Prostate gland (tissue), 2 donors: ENCODE data around the gene R3HDM2. TPM values are rescaled to one million over a fixed set of nuclear protein-coding genes. Genes with fewer than 3 reads are reported as not detected.

ENCODE experiments used
- DNase-seq: peaks from one replicate; pipeline ENCODE4 v3.0.0-alpha.2; 2019; ENCODE audit warnings: low spot score
- H3K27ac ChIP-seq, 2 donors: fragments of 200-600 bp; sonication (generic); 2 replicates each; pipeline ENCODE4 v1.5.1; 2017 to 2019
- H3K27me3 ChIP-seq: fragments of 200-600 bp; sonication (generic); replicated peaks from 2 replicates; pipeline ENCODE4 v1.5.1; 2019; ENCODE audit not compliant: insufficient read depth
- H3K36me3 ChIP-seq, 2 donors: fragments of 200-600 bp; sonication (generic); 1 replicate in 1 of 2; 2 replicates in 1 of 2; pipeline versions ENCODE4 v1.5.1 to v1.8.1; 2017 to 2019
- H3K4me1 ChIP-seq: fragments of 200-600 bp; sonication (generic); replicated peaks from 2 replicates; pipeline ENCODE4 v1.5.1; 2019
- H3K4me3 ChIP-seq, 2 donors: fragments of 200-600 bp; sonication (generic); 2 replicates each; pipeline ENCODE4 v1.5.1; 2017 to 2019
- H3K9me3 ChIP-seq: fragments of 200-600 bp; sonication (generic); 2 replicates; pipeline ENCODE4 v1.5.1; 2017
- POLR2A ChIP-seq: fragments of 450-650 bp; IDR thresholded peaks from one replicate; pipeline ENCODE4 v1.6.1; 2016; ENCODE audit warnings: antibody characterized with exemption, mild to moderate bottlenecking
- POLR2AphosphoS5 ChIP-seq: sonication (generic); formaldehyde crosslinking; IDR thresholded peaks from one replicate; pipeline ENCODE4 v1.6.1; 2017; ENCODE audit warnings: antibody characterized with exemption
- WGBS: methylation state at CpG from one replicate; pipeline ENCODE4 v1.1.5; 2018; 5-methylcytosine and 5-hydroxymethylcytosine counted together
- intact Hi-C: fragments of 100-400 bp; cut with DNase I; formaldehyde crosslinking; loops from one replicate; pipeline ENCODE4 v1.14.2; 2022
- total RNA-seq, 2 donors: library from RNA; depleted of rRNA; stranded (reverse); fragments of >200 nt; gene quantifications; one replicate each; pipeline ENCODE4 v1.1.0, GENCODE V29; 2016
- TF ChIP-seq, protein P1 (sequence below), 4 experiments: fragments of 200-600 bp in 2 of 4; fragments of 450-650 bp in 2 of 4; sonication (generic) in 2 of 4; IDR thresholded peaks; 1 replicate in 3 of 4; 2 replicates in 1 of 4; pipeline ENCODE4 v1.5.1; 2016 to 2019; ENCODE audit warnings: antibody characterized with exemption in 4 of 4, mild to moderate bottlenecking in 2 of 4, moderate library complexity in 2 of 4

R3HDM2 gene
- total RNA-seq, 2 donors from 2014 or later = 38.7 to 80.9 TPM

DNA sequence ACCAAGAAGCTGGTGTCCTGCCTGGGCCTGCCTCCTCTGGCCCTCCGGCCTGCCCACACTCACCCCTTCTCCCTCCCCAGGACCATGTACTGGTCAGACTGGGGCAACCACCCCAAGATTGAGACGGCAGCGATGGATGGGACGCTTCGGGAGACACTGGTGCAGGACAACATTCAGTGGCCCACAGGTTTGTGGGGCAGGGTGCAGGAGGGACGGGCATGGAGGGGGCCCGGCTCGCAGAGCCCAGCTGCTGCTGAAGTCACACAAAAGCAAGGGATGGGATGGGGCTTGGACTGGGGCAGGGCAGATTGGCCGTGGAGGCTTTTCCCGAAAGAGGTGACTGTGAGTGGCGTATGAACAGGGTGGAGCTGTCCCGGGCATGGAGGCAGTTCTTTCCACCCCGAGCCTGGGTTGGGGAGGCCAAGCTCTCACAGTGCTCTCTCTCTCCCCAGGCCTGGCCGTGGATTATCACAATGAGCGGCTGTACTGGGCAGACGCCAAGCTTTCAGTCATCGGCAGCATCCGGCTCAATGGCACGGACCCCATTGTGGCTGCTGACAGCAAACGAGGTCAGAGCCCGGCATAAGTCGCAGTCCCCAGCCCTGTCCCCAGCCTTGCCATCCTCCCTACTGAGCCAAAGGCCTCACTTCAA is 222.1 kb downstream of the R3HDM2 start:
- no peak for TF ChIP-seq POLR2AphosphoS5
- TF ChIP-seq, protein P1, sequence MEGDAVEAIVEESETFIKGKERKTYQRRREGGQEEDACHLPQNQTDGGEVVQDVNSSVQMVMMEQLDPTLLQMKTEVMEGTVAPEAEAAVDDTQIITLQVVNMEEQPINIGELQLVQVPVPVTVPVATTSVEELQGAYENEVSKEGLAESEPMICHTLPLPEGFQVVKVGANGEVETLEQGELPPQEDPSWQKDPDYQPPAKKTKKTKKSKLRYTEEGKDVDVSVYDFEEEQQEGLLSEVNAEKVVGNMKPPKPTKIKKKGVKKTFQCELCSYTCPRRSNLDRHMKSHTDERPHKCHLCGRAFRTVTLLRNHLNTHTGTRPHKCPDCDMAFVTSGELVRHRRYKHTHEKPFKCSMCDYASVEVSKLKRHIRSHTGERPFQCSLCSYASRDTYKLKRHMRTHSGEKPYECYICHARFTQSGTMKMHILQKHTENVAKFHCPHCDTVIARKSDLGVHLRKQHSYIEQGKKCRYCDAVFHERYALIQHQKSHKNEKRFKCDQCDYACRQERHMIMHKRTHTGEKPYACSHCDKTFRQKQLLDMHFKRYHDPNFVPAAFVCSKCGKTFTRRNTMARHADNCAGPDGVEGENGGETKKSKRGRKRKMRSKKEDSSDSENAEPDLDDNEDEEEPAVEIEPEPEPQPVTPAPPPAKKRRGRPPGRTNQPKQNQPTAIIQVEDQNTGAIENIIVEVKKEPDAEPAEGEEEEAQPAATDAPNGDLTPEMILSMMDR (IDR thresholded peaks at IDR 0.05) = no peak
- no peak for TF ChIP-seq POLR2A
- no peak overlapping the region for H3K27ac ChIP-seq
- no peaks in the 10 kb centered on the region for H3K9me3 ChIP-seq
- DNase-seq = no peak
- H3K36me3 ChIP-seq = peaks cover 7 to 9% of the 10 kb centered on the region in 2 donors
- H3K4me3 ChIP-seq = no peak overlapping the region
- H3K4me1 ChIP-seq = peaks cover 4% of the 10 kb centered on the region
- intact Hi-C loops = no loop called here
- H3K27me3 ChIP-seq = no peaks in the 10 kb centered on the region
- 88% methylated on average over 17 of the region's 22 CpGs for WGBS

DNA sequence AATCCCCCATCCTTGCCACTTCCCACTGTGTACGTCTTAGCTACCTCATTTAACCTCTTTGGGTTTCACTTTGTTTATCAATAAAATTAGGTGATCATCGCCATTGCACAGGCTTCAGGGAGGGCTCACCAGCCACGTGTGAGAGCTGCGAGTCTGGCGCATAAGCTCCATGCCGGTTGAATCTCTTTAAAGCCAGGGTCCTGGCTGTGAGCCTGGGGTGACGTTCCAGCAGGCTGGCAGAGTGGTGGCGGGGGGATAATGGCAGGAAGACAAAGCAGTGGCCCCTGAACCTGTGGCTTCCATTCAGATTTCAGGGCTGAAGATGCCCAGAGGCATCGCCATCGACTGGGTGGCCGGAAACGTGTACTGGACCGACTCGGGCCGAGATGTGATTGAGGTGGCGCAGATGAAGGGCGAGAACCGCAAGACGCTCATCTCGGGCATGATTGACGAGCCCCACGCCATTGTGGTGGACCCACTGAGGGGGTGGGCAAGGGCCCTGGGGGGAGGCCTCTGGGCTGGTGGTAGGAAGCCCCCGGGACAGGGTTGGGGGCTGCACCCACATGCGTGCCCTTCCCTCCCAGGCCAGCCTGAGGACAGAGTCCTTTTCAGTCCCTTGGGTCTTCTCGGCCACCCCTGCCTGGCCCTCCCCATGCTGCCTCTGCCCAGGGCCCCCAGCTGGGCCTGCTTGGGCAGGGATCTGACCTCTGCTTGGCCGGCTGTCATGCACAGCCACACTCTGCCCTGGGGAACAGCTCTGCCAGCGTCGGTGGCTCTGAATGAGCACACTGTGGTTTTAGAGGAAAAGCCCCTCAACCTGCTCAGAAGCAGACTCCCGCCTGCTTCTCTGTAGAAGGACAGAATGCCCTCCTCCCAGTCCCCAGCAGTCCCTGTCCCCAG is 222.9 kb downstream of the R3HDM2 start:
- H3K9me3 ChIP-seq = no peaks in the 10 kb centered on the region
- WGBS = 88% methylated on average over 29 of the region's 29 CpGs
- H3K27ac ChIP-seq = no peak overlapping the region
- H3K4me3 ChIP-seq = no peak overlapping the region
- DNase-seq = no peak
- peaks cover 11 to 12% of the 10 kb centered on the region in 2 donors for H3K36me3 ChIP-seq
- intact Hi-C loops = no loop called here
- no peaks in the 10 kb centered on the region for H3K4me1 ChIP-seq
- no peaks in the 10 kb centered on the region for H3K27me3 ChIP-seq
- TF ChIP-seq POLR2A (no peak), POLR2AphosphoS5 (no peak)
- TF ChIP-seq, protein P1 (IDR thresholded peaks at IDR 0.05) = no peak

DNA sequence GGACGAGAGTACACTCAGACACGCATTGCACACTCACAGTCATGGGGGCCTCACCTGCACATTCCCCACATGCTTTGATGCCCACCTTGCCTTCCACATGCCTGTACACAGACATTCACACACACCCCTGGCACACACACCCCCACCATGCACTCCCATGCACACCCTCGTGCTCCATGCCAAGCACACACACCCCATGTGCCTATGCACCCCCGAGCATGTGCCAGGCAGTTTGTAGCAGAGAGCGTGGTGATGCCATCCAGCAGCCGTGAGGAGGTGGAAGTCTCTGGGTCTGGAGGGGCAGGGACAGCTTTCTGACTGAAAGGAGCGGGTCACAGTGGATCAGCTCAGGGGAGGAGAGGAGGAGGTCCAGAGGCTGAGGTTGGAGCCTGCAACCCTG is 224.9 kb downstream of the R3HDM2 start:
- TF ChIP-seq POLR2A (no peak), POLR2AphosphoS5 (no peak)
- TF ChIP-seq, protein P1 (IDR thresholded peaks at IDR 0.05) = no peak
- Histone ChIP-seq H3K36me3 (peaks cover 16 to 17% of the 10 kb centered on the region in 2 donors), H3K4me3 (no peak overlapping the region), H3K27me3 (no peaks in the 10 kb centered on the region), H3K9me3 (no peaks in the 10 kb centered on the region), H3K4me1 (no peaks in the 10 kb centered on the region), H3K27ac (no peak overlapping the region)
- DNase-seq = no peak
- intact Hi-C loops = no loop called here
- WGBS = 79% methylated on average over 7 of the region's 7 CpGs

DNA sequence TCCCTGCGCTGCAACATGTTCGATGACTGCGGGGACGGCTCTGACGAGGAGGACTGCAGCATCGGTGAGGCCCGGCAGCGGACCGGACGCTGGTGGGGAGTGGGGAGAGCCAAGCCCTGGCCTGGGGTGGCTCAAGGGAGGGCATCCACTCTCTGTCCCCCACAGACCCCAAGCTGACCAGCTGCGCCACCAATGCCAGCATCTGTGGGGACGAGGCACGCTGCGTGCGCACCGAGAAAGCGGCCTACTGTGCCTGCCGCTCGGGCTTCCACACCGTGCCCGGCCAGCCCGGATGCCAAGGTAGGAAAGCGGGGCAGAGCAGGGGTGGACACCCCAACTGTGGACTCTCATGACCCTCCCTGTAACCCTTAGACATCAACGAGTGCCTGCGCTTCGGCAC is 225.7 kb downstream of the R3HDM2 start:
- no peaks in the 10 kb centered on the region for H3K9me3 ChIP-seq
- TF ChIP-seq POLR2AphosphoS5 (no peak), POLR2A (no peak)
- TF ChIP-seq, protein P1 (IDR thresholded peaks at IDR 0.05) = no peak
- no peaks in the 10 kb centered on the region for H3K4me1 ChIP-seq
- no peak for DNase-seq
- no peaks in the 10 kb centered on the region for H3K27me3 ChIP-seq
- WGBS = 93% methylated on average over 13 of the region's 26 CpGs
- H3K4me3 ChIP-seq = no peak overlapping the region
- H3K36me3 ChIP-seq = peaks cover 17 to 23% of the 10 kb centered on the region in 2 donors
- intact Hi-C loops = no loop called here
- no peak overlapping the region for H3K27ac ChIP-seq
